GM12878 (cell line): ENCODE measurements around the gene HTT-AS. TPM values are rescaled to one million over a fixed set of nuclear protein-coding genes. Genes with fewer than 3 reads are reported as not detected.

Source experiments
- BRCA1 ChIP-seq: IDR thresholded peaks from 2 replicates; pipeline ENCODE4 v1.6.1; 2011; ENCODE audit warnings: low read depth, low read length, improper control_type of control experiment
- CREM ChIP-seq: IDR thresholded peaks from 2 replicates; pipeline ENCODE4 v1.6.1; 2014; ENCODE audit warnings: antibody characterized with exemption, low read depth
- ETV6 ChIP-seq, 2 experiments: fragments of 450-650 bp in 1 of 2; IDR thresholded peaks in 1 of 2; conservative IDR thresholded peaks in 1 of 2; 2 replicates each; pipeline ENCODE4 v1.6.1; 2014; ENCODE audit warnings: antibody characterized with exemption in 1 of 2, borderline replicate concordance in 1 of 2, low read depth in 1 of 2, mild to moderate bottlenecking in 1 of 2, moderate library complexity in 1 of 2
- FOXM1 ChIP-seq: IDR thresholded peaks from 2 replicates; pipeline ENCODE4 v1.6.1; 2012; ENCODE audit warnings: low read depth, mild to moderate bottlenecking, inconsistent platforms, low read length, moderate library complexity
- HDAC6 ChIP-seq: fragments of 200-600 bp; sonication (generic); IDR thresholded peaks from one replicate; pipeline ENCODE4 v1.8.0; 2017; ENCODE audit warnings: antibody characterized with exemption; ENCODE audit not compliant: unreplicated experiment
- HDGF ChIP-seq: fragments of 450-650 bp; IDR thresholded peaks from 2 replicates; pipeline ENCODE4 v1.6.1; 2016; ENCODE audit warnings: antibody characterized with exemption
- HSF1 ChIP-seq: fragments of 150-350 bp; IDR thresholded peaks from 2 replicates; pipeline ENCODE4 v1.6.1; 2014; ENCODE audit warnings: mild to moderate bottlenecking, low read depth, low read length
- MEF2A ChIP-seq: IDR thresholded peaks from 2 replicates; pipeline ENCODE4 v1.6.1; 2011; ENCODE audit warnings: low read depth, mild to moderate bottlenecking, low read length, moderate library complexity; ENCODE audit not compliant: insufficient read depth
- MYC ChIP-seq: IDR thresholded peaks from 2 replicates; pipeline ENCODE4 v1.6.1; 2011; ENCODE audit warnings: mild to moderate bottlenecking, low read length, moderate library complexity, inconsistent platforms; ENCODE audit not compliant: insufficient read depth, insufficient replicate concordance, insufficient read length, severe bottlenecking
- NBN ChIP-seq: fragments of 450-650 bp; IDR thresholded peaks from 2 replicates; pipeline ENCODE4 v1.6.1; 2016
- NR2C2 ChIP-seq: IDR thresholded peaks from 2 replicates; pipeline ENCODE4 v1.6.1; 2011; ENCODE audit warnings: borderline replicate concordance, low read depth; ENCODE audit not compliant: control insufficient read depth, insufficient read length
- POU2F2 ChIP-seq: IDR thresholded peaks from 3 replicates; pipeline ENCODE4 v1.6.1; 2011; ENCODE audit warnings: low read depth, mild to moderate bottlenecking, low read length, borderline replicate concordance
- SIX5 ChIP-seq: IDR thresholded peaks from 2 replicates; pipeline ENCODE4 v1.6.1; 2011; ENCODE audit warnings: mild to moderate bottlenecking, low read depth, low read length, moderate library complexity; ENCODE audit not compliant: severe bottlenecking
- SRF ChIP-seq, 2 experiments: IDR thresholded peaks; 2 replicates each; pipeline ENCODE4 v1.6.1; 2011; ENCODE audit warnings: low read depth in 2 of 2, low read length in 2 of 2, mild to moderate bottlenecking in 1 of 2, moderate library complexity in 1 of 2
- STAT1 ChIP-seq: fragments of 450-650 bp; conservative IDR thresholded peaks from 2 replicates; pipeline ENCODE4 v1.6.1; 2014; ENCODE audit warnings: antibody characterized with exemption, mild to moderate bottlenecking
- TARDBP ChIP-seq: IDR thresholded peaks from 2 replicates; pipeline ENCODE4 v1.6.1; 2016; ENCODE audit warnings: borderline replicate concordance
- TBL1XR1 ChIP-seq: IDR thresholded peaks from 2 replicates; pipeline ENCODE4 v1.6.1; 2012; ENCODE audit warnings: low read depth, low read length, improper control_type of control experiment
- ZBTB4 ChIP-seq: fragments of 450-650 bp; formaldehyde crosslinking; IDR thresholded peaks from 2 replicates; pipeline ENCODE4 v1.4.0; 2022; ENCODE audit warnings: mild to moderate bottlenecking, moderate library complexity
- ZBTB40 ChIP-seq: fragments of 450-650 bp; IDR thresholded peaks from 2 replicates; pipeline ENCODE4 v1.6.1; 2016; ENCODE audit warnings: mild to moderate bottlenecking, moderate library complexity, borderline replicate concordance
- polyA plus RNA-seq, 11 experiments: library from polyadenylated mRNA; depleted of rRNA in 4 of 11; unstranded in 6 of 11; stranded (reverse) in 5 of 11; fragments of >200 nt; fragmentation: Nextera tagmentation in 4 of 11; fragmentation: Illumina TruSeq in 1 of 11; extraction: Ambion mirVana in 4 of 11; extraction: Trizol in 1 of 11; gene quantifications; 1 replicate in 1 of 11; 2 replicates in 10 of 11; pipeline versions ENCODE4 v1.2.1 to v1.2.3, GENCODE V29; 2011 to 2016; ENCODE audit warnings: inconsistent platforms in 2 of 11, missing spikeins in 2 of 11, low read depth in 1 of 11
- total RNA-seq, 4 experiments: library from RNA; depleted of rRNA in 3 of 4; stranded (reverse); fragments of >200 nt in 3 of 4; fragmentation: Illumina TruSeq in 1 of 4; extraction: Trizol in 1 of 4; gene quantifications; 2 replicates each; pipeline versions ENCODE4 v1.2.1 to v1.2.3, GENCODE V29; 2013 to 2021

HTT-AS gene
- total and polyA plus RNA-seq, 10 of the 15 experiments (the other 5 are each of a cell fraction or from before 2014, with no cell fraction given) = not detected

GRCh38 chr4:3106339-3107186 is 32.2 kb upstream of the HTT-AS start (continued):
- TF ChIP-seq SRF (IDR thresholded peaks at IDR 0.05; ENCODE audit: low read depth in 2 of 2, low read length in 2 of 2) (no peak), ZBTB4 (CRISPR knock-in tag) (no peak), HDGF (peak; percentile 73; the same call in 1 of the 2 replicates), BRCA1 (no peak), SIX5 (no peak), NR2C2 (no peak), NBN (peak; percentile 72; the same call in 1 of the 2 replicates), FOXM1 (no peak), HSF1 (no peak), MYC (no peak), ETV6 (conservative IDR thresholded peaks at IDR 0.05 in 1 of 2, IDR thresholded peaks at IDR 0.05 in 1 of 2; ENCODE audit: borderline replicate concordance in 1 of 2, low read depth in 1 of 2) (0 out of 4 replicates have a peak, but pooled peaks of 1 of the 2 experiments have one; percentile 15), CREM (peak; percentile 29; the same call in 1 of the 2 replicates), TBL1XR1 (peak; percentile 48; the same call in 1 of the 2 replicates), POU2F2 (peak; percentile 58; the same call in 1 of the 3 replicates), HDAC6 (no peak), TARDBP (no peak), STAT1 (no peak), MEF2A (0 out of 2 replicates have a peak, but pooled peaks have one; percentile 26), ZBTB40 (no peak)
